HPDE6-E6E7 (cell line): ENCODE data around the gene KCNK16.

Experiments
- DNase-seq: peaks from one replicate; pipeline ENCODE4 v3.0.0; 2011; ENCODE audit warnings: missing footprints; ENCODE audit errors: extremely low spot score

Gene KCNK16

GRCh38 chr6:39341937-39342336, 19.4 kb upstream of the KCNK16 start:
- no peak for DNase-seq

GRCh38 chr6:39341352-39341751, 18.9 kb upstream of the KCNK16 start:
- DNase-seq = no peak

GRCh38 chr6:39339868-39340550, 17.5 kb upstream of the KCNK16 start:
- DNase-seq = no peak

- no peak for DNase-seq
Observed at GRCh38 chr6:39339096-39339867, 16.8 kb upstream of the KCNK16 start.

GRCh38 chr6:39338397-39338796, 15.9 kb upstream of the KCNK16 start:
- no peak for DNase-seq

- DNase-seq = no peak
Observed at GRCh38 chr6:39335780-39336545, 13.5 kb upstream of the KCNK16 start.

GRCh38 chr6:39333644-39334438, 11.3 kb upstream of the KCNK16 start:
- DNase-seq = no peak

GRCh38 chr6:39330476-39330875, 8.0 kb upstream of the KCNK16 start:
- DNase-seq = no peak

GRCh38 chr6:39330057-39330456, 7.6 kb upstream of the KCNK16 start:
- no peak for DNase-seq

GRCh38 chr6:39328066-39328465, 5.6 kb upstream of the KCNK16 start:
- no peak for DNase-seq

GRCh38 chr6:39327507-39327906, 5.0 kb upstream of the KCNK16 start:
- no peak for DNase-seq

GRCh38 chr6:39321761-39322160, 741 bp downstream of the KCNK16 start:
- no peak for DNase-seq

GRCh38 chr6:39320363-39320984, 2.0 kb downstream of the KCNK16 start:
- no peak for DNase-seq

- no peak for DNase-seq
Observed at GRCh38 chr6:39319621-39320362, 2.7 kb downstream of the KCNK16 start.

GRCh38 chr6:39317256-39317655, 5.2 kb downstream of the KCNK16 start:
- no peak for DNase-seq

- DNase-seq = no peak
Observed at GRCh38 chr6:39314273-39314795, 8.2 kb downstream of the KCNK16 start, which contains the start of gene KCNK17. Gene KCNK17, minus strand, starts transcription at chr6:39314419. Its CDS starts 99 bp downstream, at chr6:39314320.

GRCh38 chr6:39313526-39314272, 8.8 kb downstream of the KCNK16 start:
- DNase-seq = no peak

GRCh38 chr6:39312912-39313525, 9.5 kb downstream of the KCNK16 start:
- no peak for DNase-seq

- no peak for DNase-seq
Observed at GRCh38 chr6:39310542-39310941, 12.0 kb downstream of the KCNK16 start.
